GM12872 (cell line): Measurements from ENCODE around the gene CNN2.

Source experiments
- TF ChIP-seq, protein P1 (sequence below): IDR thresholded peaks from 3 replicates; pipeline ENCODE4 v1.5.1; 2011; ENCODE audit warnings: low read depth, mild to moderate bottlenecking, low read length, moderate library complexity; ENCODE audit not compliant: insufficient read depth

The CNN2 gene

DNA sequence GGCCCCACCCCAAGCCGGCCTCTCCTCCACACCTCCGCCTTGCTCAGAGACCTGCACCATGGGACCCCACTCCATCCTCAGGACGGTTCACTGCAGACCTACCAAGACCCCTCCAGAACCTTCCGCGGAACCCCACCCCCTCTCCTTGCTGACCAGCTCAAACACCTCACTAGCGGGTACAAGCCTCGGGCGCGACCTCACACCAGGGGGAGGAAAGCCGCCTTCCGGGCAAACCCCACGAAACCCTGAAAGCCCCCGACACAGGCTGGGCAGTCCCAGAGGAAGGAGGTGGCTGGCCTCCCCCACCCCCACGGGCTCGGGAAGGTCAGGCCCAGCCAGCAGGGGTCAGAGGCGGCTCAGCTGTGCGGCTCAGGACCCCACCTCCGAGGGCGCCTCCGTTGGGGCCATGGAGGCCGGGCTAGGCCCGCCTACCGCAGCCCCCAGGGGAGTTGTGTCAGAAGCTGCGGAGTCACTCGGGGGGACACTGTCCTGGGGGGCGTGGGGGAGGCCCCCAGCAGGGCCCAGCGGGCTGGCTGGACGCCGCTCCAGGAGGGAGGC lies 16.3 kb upstream of the CNN2 start:
- TF ChIP-seq, protein P1, sequence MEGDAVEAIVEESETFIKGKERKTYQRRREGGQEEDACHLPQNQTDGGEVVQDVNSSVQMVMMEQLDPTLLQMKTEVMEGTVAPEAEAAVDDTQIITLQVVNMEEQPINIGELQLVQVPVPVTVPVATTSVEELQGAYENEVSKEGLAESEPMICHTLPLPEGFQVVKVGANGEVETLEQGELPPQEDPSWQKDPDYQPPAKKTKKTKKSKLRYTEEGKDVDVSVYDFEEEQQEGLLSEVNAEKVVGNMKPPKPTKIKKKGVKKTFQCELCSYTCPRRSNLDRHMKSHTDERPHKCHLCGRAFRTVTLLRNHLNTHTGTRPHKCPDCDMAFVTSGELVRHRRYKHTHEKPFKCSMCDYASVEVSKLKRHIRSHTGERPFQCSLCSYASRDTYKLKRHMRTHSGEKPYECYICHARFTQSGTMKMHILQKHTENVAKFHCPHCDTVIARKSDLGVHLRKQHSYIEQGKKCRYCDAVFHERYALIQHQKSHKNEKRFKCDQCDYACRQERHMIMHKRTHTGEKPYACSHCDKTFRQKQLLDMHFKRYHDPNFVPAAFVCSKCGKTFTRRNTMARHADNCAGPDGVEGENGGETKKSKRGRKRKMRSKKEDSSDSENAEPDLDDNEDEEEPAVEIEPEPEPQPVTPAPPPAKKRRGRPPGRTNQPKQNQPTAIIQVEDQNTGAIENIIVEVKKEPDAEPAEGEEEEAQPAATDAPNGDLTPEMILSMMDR, result no peak

GRCh38 chr19:1010586-1011510 lies 15.6 kb upstream of the CNN2 start:
- TF ChIP-seq, protein P1, result no peak

GRCh38 chr19:1011831-1012333 lies 14.5 kb upstream of the CNN2 start:
- TF ChIP-seq, protein P1, result no peak

DNA sequence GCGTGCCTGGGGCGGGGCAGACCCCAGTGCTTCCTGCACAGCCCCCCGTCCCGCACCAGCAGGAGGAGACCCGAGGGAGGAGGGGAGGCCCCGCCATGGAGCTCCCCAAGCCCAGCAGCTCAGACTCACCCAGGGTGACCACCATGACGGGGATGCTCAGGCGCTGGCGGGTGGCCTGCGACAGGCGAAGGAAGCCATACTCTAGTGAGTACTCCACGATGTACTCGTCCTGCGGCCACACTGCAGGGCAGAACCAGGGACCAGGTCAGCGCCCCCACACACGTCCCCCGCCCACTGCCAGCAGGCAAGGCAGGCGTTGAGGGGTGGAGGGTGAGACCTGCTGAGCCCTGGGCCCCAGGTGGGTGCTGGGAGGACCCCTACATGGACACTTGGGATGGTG lies 14.1 kb upstream of the CNN2 start:
- TF ChIP-seq, protein P1, result no peak

GRCh38 chr19:1013218-1013617 lies 13.2 kb upstream of the CNN2 start:
- TF ChIP-seq, protein P1, result no peak

DNA sequence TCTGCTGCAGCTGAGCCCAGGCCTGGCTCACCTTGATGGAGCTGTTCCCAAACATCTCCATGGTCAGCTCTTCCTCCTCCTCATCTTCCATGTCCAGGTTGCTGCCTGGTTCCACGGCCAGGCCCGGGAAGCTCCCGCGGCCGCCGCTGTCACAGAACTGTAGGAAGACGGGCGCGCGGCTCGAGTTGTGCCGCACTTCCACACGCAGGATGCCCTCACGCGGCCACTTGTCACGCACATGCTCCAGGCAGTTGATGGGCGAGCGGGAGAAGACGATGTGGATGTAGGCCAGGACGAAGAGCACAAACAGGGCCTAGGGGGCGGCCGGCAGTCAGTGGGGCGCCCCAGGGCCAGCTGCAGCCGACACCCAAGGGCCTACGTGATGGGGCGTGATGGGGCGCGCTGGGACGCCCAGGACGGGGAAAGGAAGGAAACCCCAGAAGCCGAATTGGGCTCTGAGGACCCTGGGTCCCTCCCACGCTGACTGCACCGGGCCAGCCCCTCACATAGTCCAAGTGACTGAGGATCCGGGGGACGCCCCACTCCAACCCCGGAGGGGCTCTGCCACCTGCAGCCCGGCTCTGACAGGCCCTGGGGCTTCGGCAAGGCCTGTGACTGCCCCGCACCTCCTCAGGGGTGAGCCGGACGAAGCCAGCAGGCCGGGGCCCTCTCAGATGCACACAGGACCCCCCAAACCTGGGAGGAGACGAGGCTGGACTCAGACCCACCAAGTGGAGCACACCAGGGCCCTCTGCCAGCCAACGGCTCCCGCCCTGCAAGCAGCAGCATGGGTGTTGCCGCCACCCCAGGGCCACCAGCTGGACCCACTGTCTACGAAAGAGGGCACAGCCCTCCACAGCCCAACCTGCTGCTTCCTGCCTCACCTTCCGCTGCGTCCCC lies 12.0 kb upstream of the CNN2 start:
- TF ChIP-seq, protein P1, result no peak

DNA sequence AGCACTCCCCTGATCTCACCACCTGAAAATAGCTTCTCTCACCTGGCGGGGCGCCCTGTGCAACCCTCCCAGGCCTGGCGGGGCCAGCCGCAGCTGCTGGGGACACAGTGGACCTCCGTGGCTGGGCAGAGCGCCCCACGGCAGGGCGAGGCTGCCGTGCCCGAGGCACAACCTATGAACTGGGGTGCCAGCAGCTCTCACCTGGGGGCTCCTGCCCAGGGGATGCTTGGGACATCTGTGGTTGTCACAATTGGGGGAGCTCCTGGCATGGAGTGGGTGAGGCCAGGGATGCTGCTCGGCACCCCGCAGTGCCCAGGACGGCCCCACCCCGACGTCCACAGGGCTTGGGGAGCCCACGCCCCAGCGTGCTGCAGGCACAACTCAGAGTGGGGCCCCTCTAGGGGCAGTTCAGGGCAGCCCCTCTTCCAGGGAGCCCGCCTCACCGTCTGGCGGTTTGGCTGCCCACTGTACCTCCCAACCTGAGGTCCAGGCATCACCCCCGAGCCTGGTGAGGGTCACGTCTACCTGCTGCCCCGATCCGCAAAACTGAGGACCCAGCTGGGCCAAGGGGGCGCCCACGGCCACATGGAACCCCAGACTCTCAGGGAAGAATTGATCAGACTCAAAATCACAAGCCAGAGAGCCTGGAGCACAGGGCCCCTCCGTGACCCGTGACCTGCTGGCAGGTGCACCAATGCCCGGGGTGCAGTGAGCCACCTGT lies 11.2 kb upstream of the CNN2 start:
- TF ChIP-seq, protein P1, result no peak
